Activated T-helper 1 cell treated with anti-CD3 and anti-CD28 coated beads, Interleukin-12 subunit alpha, Interleukin-12 subunit beta, Interleukin-2, Interleukin-4 antibody, amounts not matched to agents 30 ng/mL and 10 ng/mL and 1 ng/mL, durations not matched to agents 14 hours and 24 hours and 36 hours (primary cell): Measurements from ENCODE around the gene CRIP1. TPM values are rescaled to one million over a fixed set of nuclear protein-coding genes. Genes with fewer than 3 reads are reported as not detected.
A peak's percentile ranks its signal among the peaks of the same experiment; 100 is the strongest.

Experiments
- DNase-seq: peaks from one replicate; pipeline ENCODE4 v3.0.0; 2021; ENCODE audit warnings: low spot score
- H3K27ac Mint-ChIP-seq: one replicate; pipeline ENCODE4 v1.8.0; 2021; ENCODE audit warnings: mild to moderate bottlenecking, mixed read lengths
- H3K27me3 Mint-ChIP-seq: one replicate; pipeline ENCODE4 v1.8.0; 2022; ENCODE audit warnings: mild to moderate bottlenecking, moderate library complexity, mixed read lengths; ENCODE audit not compliant: insufficient read depth
- H3K36me3 Mint-ChIP-seq: one replicate; pipeline ENCODE4 v1.8.0; 2021; ENCODE audit warnings: low read depth, mixed read lengths
- H3K4me1 Mint-ChIP-seq: one replicate; pipeline ENCODE4 v1.8.0; 2021; ENCODE audit warnings: low read depth, mixed read lengths
- H3K4me3 Mint-ChIP-seq: one replicate; pipeline ENCODE4 v1.8.0; 2021; ENCODE audit warnings: mild to moderate bottlenecking, moderate library complexity, mixed read lengths
- H3K9me3 Mint-ChIP-seq: one replicate; pipeline ENCODE4 v1.8.0; 2021; ENCODE audit warnings: mixed read lengths
- intact Hi-C: fragments of 100-400 bp; cut with micrococcal nuclease; formaldehyde crosslinking; loops from one replicate; pipeline ENCODE4 v1.15.1; 2024
- total RNA-seq: library from RNA; stranded (reverse); gene quantifications from 2 replicates; pipeline ENCODE4 v1.2.3, GENCODE V29; 2022

Gene CRIP1
- total RNA-seq, 1 donor from 2014 or later: 103 TPM

GRCh38 chr14:105529569-105530284, 43.0 kb downstream of the CRIP1 start:
- H3K27me3 Mint-ChIP-seq: peaks cover 20% of the 10 kb centered on the region
- H3K9me3 Mint-ChIP-seq: no peaks in the 10 kb centered on the region
- intact Hi-C loops: loop anchor here (2.0 to 10.0 kb wide), 2 partner anchors 49 to 325 kb away; no protein-coding TSS in a partner anchor
- no peaks in the 10 kb centered on the region for H3K4me1 Mint-ChIP-seq
- H3K4me3 Mint-ChIP-seq: peak overlapping the region; percentile 82
- DNase-seq: no peak
- H3K36me3 Mint-ChIP-seq: no peaks in the 10 kb centered on the region
- H3K27ac Mint-ChIP-seq: peak overlapping the region; percentile 72

GRCh38 chr14:105530285-105531087, 43.8 kb downstream of the CRIP1 start:
- DNase-seq: no peak
- Mint-ChIP-seq H3K27me3 (peaks cover 15% of the 10 kb centered on the region), H3K4me1 (no peaks in the 10 kb centered on the region), H3K27ac (peak overlapping the region; percentile 58), H3K36me3 (no peaks in the 10 kb centered on the region), H3K9me3 (no peaks in the 10 kb centered on the region), H3K4me3 (peak overlapping the region; percentile 66)
- intact Hi-C loops: no loop called here

GRCh38 chr14:105531088-105531893, 44.6 kb downstream of the CRIP1 start:
- H3K36me3 Mint-ChIP-seq: no peaks in the 10 kb centered on the region
- no peaks in the 10 kb centered on the region for H3K9me3 Mint-ChIP-seq
- no peak for DNase-seq
- H3K27ac Mint-ChIP-seq: no peak overlapping the region
- no peaks in the 10 kb centered on the region for H3K4me1 Mint-ChIP-seq
- H3K4me3 Mint-ChIP-seq: peak overlapping the region; percentile 66
- H3K27me3 Mint-ChIP-seq: peaks cover 11% of the 10 kb centered on the region
- intact Hi-C loops: no loop called here

- no peak for DNase-seq
- H3K9me3 Mint-ChIP-seq: no peaks in the 10 kb centered on the region
- intact Hi-C loops: no loop called here
- H3K27ac Mint-ChIP-seq: no peak overlapping the region
- H3K36me3 Mint-ChIP-seq: no peaks in the 10 kb centered on the region
- no peak overlapping the region for H3K4me3 Mint-ChIP-seq
- no peaks in the 10 kb centered on the region for H3K4me1 Mint-ChIP-seq
- peaks cover 11% of the 10 kb centered on the region for H3K27me3 Mint-ChIP-seq
Measured at GRCh38 chr14:105531894-105532623, 45.4 kb downstream of the CRIP1 start.

- no peak for DNase-seq
- H3K4me3 Mint-ChIP-seq: no peak overlapping the region
Measured at GRCh38 chr14:105532735-105533141, 46.1 kb downstream of the CRIP1 start.

GRCh38 chr14:105533391-105533790, 46.7 kb downstream of the CRIP1 start:
- intact Hi-C loops: no loop called here
- no peak overlapping the region for H3K4me3 Mint-ChIP-seq

More at GRCh38 chr14:105532735-105533141, 46.1 kb downstream of the CRIP1 start:
- Mint-ChIP-seq H3K9me3 (no peaks in the 10 kb centered on the region), H3K4me1 (no peaks in the 10 kb centered on the region), H3K36me3 (no peaks in the 10 kb centered on the region), H3K27me3 (peaks cover 5% of the 10 kb centered on the region), H3K27ac (no peak overlapping the region)
- intact Hi-C loops: no loop called here

GRCh38 chr14:105533811-105534498, 47.3 kb downstream of the CRIP1 start:
- no peaks in the 10 kb centered on the region for H3K36me3 Mint-ChIP-seq
- intact Hi-C loops: no loop called here

More at GRCh38 chr14:105533391-105533790, 46.7 kb downstream of the CRIP1 start:
- H3K27ac Mint-ChIP-seq: no peak overlapping the region
- no peaks in the 10 kb centered on the region for H3K36me3 Mint-ChIP-seq
- DNase-seq: no peak
- H3K9me3 Mint-ChIP-seq: no peaks in the 10 kb centered on the region
- peaks cover 1% of the 10 kb centered on the region for H3K27me3 Mint-ChIP-seq
- no peaks in the 10 kb centered on the region for H3K4me1 Mint-ChIP-seq

GRCh38 chr14:105534586-105534985, 47.9 kb downstream of the CRIP1 start:
- Mint-ChIP-seq H3K36me3 (no peaks in the 10 kb centered on the region), H3K4me1 (no peaks in the 10 kb centered on the region), H3K27ac (no peak overlapping the region), H3K9me3 (no peaks in the 10 kb centered on the region), H3K27me3 (no peaks in the 10 kb centered on the region), H3K4me3 (no peak overlapping the region)
- DNase-seq: no peak
- intact Hi-C loops: no loop called here

More at GRCh38 chr14:105533811-105534498, 47.3 kb downstream of the CRIP1 start:
- Mint-ChIP-seq H3K4me1 (no peaks in the 10 kb centered on the region), H3K27me3 (no peaks in the 10 kb centered on the region), H3K27ac (no peak overlapping the region), H3K9me3 (no peaks in the 10 kb centered on the region), H3K4me3 (no peak overlapping the region)
- DNase-seq: no peak

GRCh38 chr14:105536051-105536450, 49.4 kb downstream of the CRIP1 start:
- Mint-ChIP-seq H3K27me3 (no peaks in the 10 kb centered on the region), H3K4me3 (no peak overlapping the region), H3K27ac (no peak overlapping the region), H3K36me3 (no peaks in the 10 kb centered on the region), H3K4me1 (no peaks in the 10 kb centered on the region), H3K9me3 (no peaks in the 10 kb centered on the region)
- no peak for DNase-seq
- intact Hi-C loops: no loop called here

- H3K9me3 Mint-ChIP-seq: no peaks in the 10 kb centered on the region
- no peaks in the 10 kb centered on the region for H3K4me1 Mint-ChIP-seq
- intact Hi-C loops: no loop called here
- no peak for DNase-seq
- no peak overlapping the region for H3K4me3 Mint-ChIP-seq
- H3K27me3 Mint-ChIP-seq: peaks cover 7% of the 10 kb centered on the region
- no peaks in the 10 kb centered on the region for H3K36me3 Mint-ChIP-seq
- H3K27ac Mint-ChIP-seq: no peak overlapping the region
Measured at GRCh38 chr14:105536691-105537579, 50.2 kb downstream of the CRIP1 start.
